ENCODE data around the gene CD93. TPM values are rescaled to one million over a fixed set of nuclear protein-coding genes. Genes with fewer than 3 reads are reported as not detected.

Gene CD93
- total RNA-seq, 1 donor from 2014 or later: 112 TPM

- no peak for DNase-seq
These were observed 52.2 kb downstream of the CD93 start for GRCh38 chr20:23033918-23034317.

- no peak for DNase-seq
These were observed 53.4 kb downstream of the CD93 start for GRCh38 chr20:23032750-23033078.

GRCh38 chr20:23032056-23032749 lies 53.9 kb downstream of the CD93 start:
- peak; percentile 53 for DNase-seq

- DNase-seq: no peak
These were observed 54.8 kb downstream of the CD93 start for GRCh38 chr20:23031346-23031745.

Other genes with a start within 250 kb of the CD93 start
- not detected for gene SSTR4, start 51.0 kb downstream of the CD93 start, total RNA-seq
- gene THBD, start 36.7 kb downstream of the CD93 start, total RNA-seq: 26.6 TPM

All from tongue (tissue), 2 donors.